Measurements from ENCODE around the gene CCL22.

DNA sequence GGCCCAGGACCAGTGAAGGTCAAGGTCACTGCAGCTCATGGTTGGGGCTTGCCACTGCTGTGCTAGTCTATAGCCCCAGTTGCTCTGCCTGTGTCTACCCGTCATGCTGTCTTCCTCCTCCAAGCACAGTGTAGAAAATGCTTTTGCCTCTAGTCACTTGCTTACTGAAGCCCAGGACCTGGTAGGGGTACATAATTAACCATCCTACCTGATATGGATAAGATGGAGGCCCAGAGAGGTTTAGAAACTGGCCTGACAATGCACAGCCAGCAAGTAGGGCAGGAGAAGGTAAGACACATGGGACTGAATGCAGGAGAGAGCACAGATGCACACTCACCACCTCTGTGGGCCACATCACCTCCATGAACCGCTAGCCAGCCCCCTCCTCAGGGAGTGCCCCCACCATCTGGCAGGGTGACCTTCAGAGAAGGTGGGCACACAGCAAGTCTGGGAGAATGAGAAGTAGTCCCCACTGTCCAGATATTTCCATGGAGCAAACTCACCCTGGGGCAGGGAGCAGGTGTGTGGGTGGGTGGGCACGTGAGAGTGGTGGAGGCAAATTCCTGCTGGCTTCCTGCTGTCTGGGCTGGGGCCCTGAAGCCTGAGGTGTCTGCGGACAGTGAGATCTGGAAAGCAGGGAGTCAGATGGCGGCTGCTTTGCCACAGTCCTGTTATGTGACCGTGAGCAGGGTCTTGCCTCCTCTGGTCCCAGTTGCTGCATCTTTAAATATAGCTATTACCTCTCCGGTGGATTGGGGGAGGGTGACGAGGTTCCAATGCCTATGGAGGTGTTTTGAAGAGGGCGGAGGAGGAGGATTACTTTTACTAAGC is 14.7 kb downstream of the CCL22 start:
- TF ChIP-seq, protein P1, sequence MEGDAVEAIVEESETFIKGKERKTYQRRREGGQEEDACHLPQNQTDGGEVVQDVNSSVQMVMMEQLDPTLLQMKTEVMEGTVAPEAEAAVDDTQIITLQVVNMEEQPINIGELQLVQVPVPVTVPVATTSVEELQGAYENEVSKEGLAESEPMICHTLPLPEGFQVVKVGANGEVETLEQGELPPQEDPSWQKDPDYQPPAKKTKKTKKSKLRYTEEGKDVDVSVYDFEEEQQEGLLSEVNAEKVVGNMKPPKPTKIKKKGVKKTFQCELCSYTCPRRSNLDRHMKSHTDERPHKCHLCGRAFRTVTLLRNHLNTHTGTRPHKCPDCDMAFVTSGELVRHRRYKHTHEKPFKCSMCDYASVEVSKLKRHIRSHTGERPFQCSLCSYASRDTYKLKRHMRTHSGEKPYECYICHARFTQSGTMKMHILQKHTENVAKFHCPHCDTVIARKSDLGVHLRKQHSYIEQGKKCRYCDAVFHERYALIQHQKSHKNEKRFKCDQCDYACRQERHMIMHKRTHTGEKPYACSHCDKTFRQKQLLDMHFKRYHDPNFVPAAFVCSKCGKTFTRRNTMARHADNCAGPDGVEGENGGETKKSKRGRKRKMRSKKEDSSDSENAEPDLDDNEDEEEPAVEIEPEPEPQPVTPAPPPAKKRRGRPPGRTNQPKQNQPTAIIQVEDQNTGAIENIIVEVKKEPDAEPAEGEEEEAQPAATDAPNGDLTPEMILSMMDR (tag by site-specific recombination; IDR thresholded peaks at IDR 0.05), result no peak
- no peak for TF ChIP-seq ZNF280C (tag by site-specific recombination; IDR thresholded peaks at IDR 0.05)
- no peak for TF ChIP-seq ZNF792 (tag by site-specific recombination; IDR thresholded peaks at IDR 0.05)

All from HEK293 (cell line).